SK-N-MC (cell line): ENCODE results near the gene ZCCHC2.

ENCODE experiments used
- EZH2 ChIP-seq: fragments of 200-600 bp; sonication (generic); IDR thresholded peaks from one replicate; pipeline ENCODE4 v1.6.1; 2017; ENCODE audit warnings: antibody characterized with exemption
- POLR2AphosphoS5 ChIP-seq: IDR thresholded peaks from 2 replicates; pipeline ENCODE4 v1.6.1; 2012; ENCODE audit warnings: mild to moderate bottlenecking, low read depth, low read length, borderline replicate concordance

- TF ChIP-seq EZH2 (no peak), POLR2AphosphoS5 (no peak)
Observed at GRCh38 chr18:62516242-62516641, 6.6 kb upstream of the ZCCHC2 start.
